Glutamatergic neuron (in vitro differentiated cells): ENCODE measurements around the gene CORT. TPM values are rescaled to one million over a fixed set of nuclear protein-coding genes. Genes with fewer than 3 reads are reported as not detected.

Source experiments
- DNase-seq: peaks from one replicate; pipeline ENCODE4 v3.0.0; 2022
- H3K27ac Mint-ChIP-seq: one replicate; pipeline ENCODE4 v1.8.0; 2020; ENCODE audit warnings: mild to moderate bottlenecking, mixed read lengths, inconsistent platforms; ENCODE audit not compliant: unreplicated experiment
- H3K27me3 Mint-ChIP-seq: one replicate; pipeline ENCODE4 v1.8.0; 2020; ENCODE audit warnings: mild to moderate bottlenecking, moderate library complexity, mixed read lengths, inconsistent platforms; ENCODE audit not compliant: unreplicated experiment
- H3K36me3 Mint-ChIP-seq: one replicate; pipeline ENCODE4 v1.8.0; 2020; ENCODE audit warnings: mild to moderate bottlenecking, mixed read lengths, inconsistent platforms; ENCODE audit not compliant: unreplicated experiment
- H3K4me1 Mint-ChIP-seq: one replicate; pipeline ENCODE4 v1.8.0; 2020; ENCODE audit warnings: mild to moderate bottlenecking, low read depth, mixed read lengths, inconsistent platforms; ENCODE audit not compliant: unreplicated experiment
- H3K4me3 Mint-ChIP-seq: one replicate; pipeline ENCODE4 v1.8.0; 2020; ENCODE audit warnings: mild to moderate bottlenecking, mixed read lengths, inconsistent platforms; ENCODE audit not compliant: unreplicated experiment
- H3K9me3 Mint-ChIP-seq: one replicate; pipeline ENCODE4 v1.8.0; 2020; ENCODE audit warnings: mild to moderate bottlenecking, moderate library complexity, mixed read lengths, inconsistent platforms; ENCODE audit not compliant: unreplicated experiment
- total RNA-seq: library from RNA; stranded (reverse); fragmentation: NEBNext Ultra II Directional; extraction: Animal tissue kit (Norgen Biotek cat#: 25700); gene quantifications from one replicate; pipeline ENCODE4 v1.2.1, GENCODE V29; 2021; ENCODE audit not compliant: unreplicated experiment
- TF ChIP-seq, protein P1 (sequence below): fragments of 200-600 bp; sonication (generic); IDR thresholded peaks from one replicate; pipeline ENCODE4 v1.5.0; 2021; ENCODE audit not compliant: partially characterized antibody, unreplicated experiment

The CORT gene
- total RNA-seq, 1 donor from 2014 or later = 0.59 TPM

GRCh38 chr1:10428984-10429383 lies 20.8 kb upstream of the CORT start:
- H3K27ac Mint-ChIP-seq = no peak overlapping the region
- H3K36me3 Mint-ChIP-seq = no peaks in the 10 kb centered on the region
- peaks cover 10% of the 10 kb centered on the region for H3K9me3 Mint-ChIP-seq
- peaks cover 30% of the 10 kb centered on the region for H3K4me1 Mint-ChIP-seq
- no peak for DNase-seq
- TF ChIP-seq, protein P1, sequence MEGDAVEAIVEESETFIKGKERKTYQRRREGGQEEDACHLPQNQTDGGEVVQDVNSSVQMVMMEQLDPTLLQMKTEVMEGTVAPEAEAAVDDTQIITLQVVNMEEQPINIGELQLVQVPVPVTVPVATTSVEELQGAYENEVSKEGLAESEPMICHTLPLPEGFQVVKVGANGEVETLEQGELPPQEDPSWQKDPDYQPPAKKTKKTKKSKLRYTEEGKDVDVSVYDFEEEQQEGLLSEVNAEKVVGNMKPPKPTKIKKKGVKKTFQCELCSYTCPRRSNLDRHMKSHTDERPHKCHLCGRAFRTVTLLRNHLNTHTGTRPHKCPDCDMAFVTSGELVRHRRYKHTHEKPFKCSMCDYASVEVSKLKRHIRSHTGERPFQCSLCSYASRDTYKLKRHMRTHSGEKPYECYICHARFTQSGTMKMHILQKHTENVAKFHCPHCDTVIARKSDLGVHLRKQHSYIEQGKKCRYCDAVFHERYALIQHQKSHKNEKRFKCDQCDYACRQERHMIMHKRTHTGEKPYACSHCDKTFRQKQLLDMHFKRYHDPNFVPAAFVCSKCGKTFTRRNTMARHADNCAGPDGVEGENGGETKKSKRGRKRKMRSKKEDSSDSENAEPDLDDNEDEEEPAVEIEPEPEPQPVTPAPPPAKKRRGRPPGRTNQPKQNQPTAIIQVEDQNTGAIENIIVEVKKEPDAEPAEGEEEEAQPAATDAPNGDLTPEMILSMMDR = no peak
- no peak overlapping the region for H3K4me3 Mint-ChIP-seq
- H3K27me3 Mint-ChIP-seq = peaks cover 7% of the 10 kb centered on the region

DNA sequence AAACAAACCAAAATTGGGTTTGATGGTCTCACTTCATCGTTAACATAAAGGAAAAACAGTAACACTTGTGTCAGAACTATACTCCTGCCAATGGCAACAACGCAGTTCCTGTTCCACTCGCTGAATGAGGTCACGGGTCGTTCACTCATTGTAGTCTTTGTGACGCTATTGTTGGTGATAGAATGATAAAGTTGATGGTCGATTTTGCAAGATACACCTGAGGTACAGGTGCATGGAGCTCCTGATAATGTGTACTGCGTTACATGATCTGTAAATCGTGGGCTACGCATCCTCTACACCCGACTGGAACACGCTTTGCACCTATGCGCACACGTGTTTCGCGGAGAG lies 20.0 kb upstream of the CORT start:
- DNase-seq = no peak
- Mint-ChIP-seq H3K36me3 (no peaks in the 10 kb centered on the region), H3K4me3 (peak overlapping the region; percentile 93), H3K9me3 (peaks cover 10% of the 10 kb centered on the region), H3K27me3 (peaks cover 7% of the 10 kb centered on the region), H3K27ac (peak overlapping the region; percentile 17), H3K4me1 (peaks cover 26% of the 10 kb centered on the region)
- TF ChIP-seq, protein P1 = no peak

DNA sequence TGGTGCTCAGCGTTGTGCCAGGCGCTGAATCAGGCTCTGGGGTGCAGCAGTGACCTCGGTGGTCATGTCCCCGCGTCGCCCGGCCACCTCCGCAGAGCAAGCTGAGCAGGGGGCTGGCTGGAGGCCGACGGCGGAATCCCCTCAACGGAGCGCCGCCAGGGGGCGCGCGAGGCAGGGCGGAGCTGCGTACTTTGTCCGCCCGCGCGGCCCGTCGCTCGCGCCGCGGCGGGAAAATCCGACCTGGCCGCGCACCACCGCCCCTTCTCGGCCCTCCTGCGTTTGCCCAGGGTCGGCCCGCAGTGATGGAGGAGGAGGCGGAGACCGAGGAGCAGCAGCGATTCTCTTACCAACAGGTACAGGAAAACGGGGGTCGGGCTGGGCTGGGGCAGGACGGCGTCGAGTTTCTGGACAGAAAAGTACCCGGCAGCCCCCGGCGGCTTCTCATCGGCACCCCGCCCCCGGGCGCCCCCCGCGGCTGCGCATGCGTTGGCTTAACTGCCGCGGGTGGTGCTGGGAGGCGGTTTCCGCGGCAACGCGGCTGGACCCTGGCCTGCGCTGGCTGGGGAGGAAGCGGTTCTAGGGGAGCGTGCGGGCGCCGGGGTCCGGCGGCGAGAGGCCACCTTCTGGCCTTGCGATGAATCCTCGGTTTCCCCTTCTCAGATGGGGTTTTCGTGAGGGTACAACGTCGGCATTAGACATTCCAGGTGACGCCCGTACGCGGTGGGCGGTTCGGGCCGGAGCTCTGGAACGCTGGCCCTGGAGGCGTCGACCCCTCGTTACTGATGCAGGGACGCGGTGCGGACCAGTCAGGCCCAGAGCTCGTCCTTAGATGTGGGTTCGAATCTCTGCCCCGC lies 19.4 kb upstream of the CORT start, which contains the start of gene CENPS:
TSS of gene CENPS (plus strand) at position 218 of the 854 bp plus-strand sequence. CDS start at position 303, 85 bp downstream.
- Mint-ChIP-seq H3K4me1 (peaks cover 22% of the 10 kb centered on the region), H3K27ac (peak within 1 kb of the TSS; percentile 72), H3K27me3 (peaks cover 7% of the 10 kb centered on the region), H3K36me3 (no peaks in the 10 kb centered on the region), H3K4me3 (peak within 1 kb of the TSS; percentile 93), H3K9me3 (peaks cover 6% of the 10 kb centered on the region)
- TF ChIP-seq, protein P1 = peak; percentile 97
- DNase-seq = peak; percentile 96

GRCh38 chr1:10431070-10431730 lies 18.6 kb upstream of the CORT start:
- H3K27ac Mint-ChIP-seq = peak overlapping the region; percentile 72
- TF ChIP-seq, protein P1 = no peak
- H3K9me3 Mint-ChIP-seq = peaks cover 3% of the 10 kb centered on the region
- peaks cover 19% of the 10 kb centered on the region for H3K4me1 Mint-ChIP-seq
- H3K36me3 Mint-ChIP-seq = no peaks in the 10 kb centered on the region
- DNase-seq = no peak
- H3K4me3 Mint-ChIP-seq = peak overlapping the region; percentile 93
- H3K27me3 Mint-ChIP-seq = peaks cover 7% of the 10 kb centered on the region
